ENCODE results near the gene MYH13. TPM values are rescaled to one million over a fixed set of nuclear protein-coding genes. Genes with fewer than 3 reads are reported as not detected.

Gene MYH13
- total and polyA plus RNA-seq, 10 of the 15 experiments (the other 5 are each of a cell fraction or from before 2014, with no cell fraction given) = 0.01 to 0.04 (median 0.03) TPM; not detected in 4

DNA sequence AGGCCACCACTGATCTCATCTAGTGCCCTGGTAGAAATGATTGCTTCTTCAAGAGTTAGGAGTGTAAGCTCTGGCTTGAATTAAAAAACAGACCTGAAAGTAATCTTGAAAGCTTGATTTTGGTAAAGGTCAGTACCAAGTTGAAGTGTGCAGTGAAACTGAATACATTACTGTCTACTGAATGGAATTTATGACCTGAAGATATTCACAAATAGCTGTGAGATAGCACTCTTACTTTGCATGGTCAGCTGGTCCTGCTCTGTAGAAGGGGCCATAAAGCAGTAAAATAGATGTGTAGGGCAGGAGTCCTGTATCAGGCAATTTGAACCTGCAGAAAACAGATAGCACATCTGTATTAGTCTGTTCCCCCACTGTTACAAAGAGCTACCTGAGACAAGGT is 78.6 kb downstream of the MYH13 start:
- FAIRE-seq = no peak
- intact Hi-C loops (cut with micrococcal nuclease; ENCODE audit: unreplicated experiment) = loop anchor here (2.0 to 10.0 kb wide), 3 partner anchors 63 to 369 kb away; no protein-coding TSS in a partner anchor

DNA sequence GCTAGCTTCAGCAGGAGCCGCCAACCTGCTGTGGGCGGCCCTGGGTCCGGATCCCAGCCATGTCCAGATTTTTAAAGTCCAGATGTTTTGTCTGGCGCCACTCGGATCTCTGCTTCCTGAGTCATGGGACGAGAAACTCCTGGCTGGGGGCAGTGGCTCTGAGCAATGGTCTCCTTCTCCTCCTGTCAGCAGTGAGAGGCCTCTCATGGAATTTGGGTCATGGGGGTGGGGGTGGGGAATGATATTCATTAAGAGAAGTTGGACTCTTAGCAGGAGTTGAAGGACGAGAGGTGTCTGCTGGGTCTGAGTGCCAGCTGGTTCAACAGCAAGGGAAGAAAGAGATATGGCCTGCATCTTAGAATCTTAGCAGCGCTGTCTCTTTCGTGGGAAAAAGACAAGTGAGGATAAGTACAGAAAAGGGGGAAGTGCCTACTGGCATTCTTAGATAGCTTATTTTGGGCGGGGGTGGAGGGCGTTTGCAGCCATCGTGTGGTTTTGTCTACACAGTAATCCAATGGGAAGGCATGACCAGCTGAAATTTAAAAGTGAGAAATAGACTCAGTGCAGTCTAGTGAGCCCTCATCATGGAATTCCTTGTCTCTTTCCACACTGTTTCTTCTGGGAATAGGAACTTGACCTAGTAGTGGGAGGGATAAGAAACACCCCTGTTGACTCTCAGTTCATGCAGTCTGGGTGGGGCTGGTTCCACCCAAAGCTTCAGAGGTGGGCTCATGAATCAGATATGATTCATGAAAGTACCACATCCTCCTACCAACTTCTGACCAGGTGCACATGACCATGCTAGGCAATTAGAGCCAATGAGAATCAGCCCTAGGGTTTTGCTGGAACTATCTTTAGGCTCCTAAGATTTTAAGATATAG is 80.5 kb downstream of the MYH13 start:
- ATAC-seq (peak; percentile 87), FAIRE-seq (no peak), DNase-seq (ENCODE audit: low read depth, low spot score) (peak; percentile 20)
- H3K9ac ChIP-seq (ENCODE audit: control insufficient read depth, insufficient read depth, low read length) = no peak overlapping the region
- intact Hi-C loops (cut with micrococcal nuclease; ENCODE audit: unreplicated experiment) = loop anchor here (10.0 kb wide), 1 partner anchor 367 kb away; no protein-coding TSS in a partner anchor
- CTCF ChIA-PET = interaction anchor here (1.7 kb wide), 1 partner anchor 323 kb away, joined by 6 read pairs; no protein-coding TSS in a partner anchor
- in situ Hi-C loops (cut with MboI) = no loop called here
- POLR2A ChIA-PET = no interaction called here
- RAD21 ChIA-PET (ENCODE audit: unreplicated experiment) = no interaction called here
- no TSS peak for BruUV-seq (replicated peaks)
- no peaks in the 10 kb centered on the region for H3K36me3 ChIP-seq (ENCODE audit: control insufficient read depth in 2 of 2, insufficient read depth in 2 of 2, low read length in 1 of 2)
- no peak overlapping the region for H2AFZ ChIP-seq (ENCODE audit: control insufficient read depth, low read depth, low read length)
- peaks cover 17% of the 10 kb centered on the region; the same call in 1 of the 2 replicates for H3K4me1 ChIP-seq (ENCODE audit: control insufficient read depth, insufficient read depth, low read length)
- H3K9me3 ChIP-seq (replicated peaks; ENCODE audit: control insufficient read depth, insufficient read depth, low read length) = no peaks in the 10 kb centered on the region; the same call in 2 of the 3 replicates
- H4K20me1 ChIP-seq (ENCODE audit: control insufficient read depth, insufficient read depth) = no peaks in the 10 kb centered on the region
- no peaks in the 10 kb centered on the region for H3K79me2 ChIP-seq (ENCODE audit: control insufficient read depth, insufficient read depth, low read length)
- 52% methylated on average over 12 of the region's 12 CpGs for WGBS (ENCODE audit: insufficient coverage, insufficient replicate concordance, low lambda C conversion rate, missing lambda C conversion rate)
- no peaks in the 10 kb centered on the region for H3K27me3 ChIP-seq (replicated peaks in 1 of 2; ENCODE audit: control insufficient read depth in 2 of 2, insufficient read depth in 2 of 2, low read length in 1 of 2)
- no peak overlapping the region for H3K4me3 ChIP-seq
- H3K4me2 ChIP-seq (ENCODE audit: control insufficient read depth, insufficient read depth) = no peak overlapping the region
- SMC1A ChIA-PET (ENCODE audit: uncharacterized antibody, unreplicated experiment) = no interaction called here
- no peak overlapping the region for H3K27ac ChIP-seq (ENCODE audit: control insufficient read depth, insufficient read depth)
- TF ChIP-seq BHLHE40 (IDR thresholded peaks at IDR 0.05; ENCODE audit: borderline replicate concordance in 1 of 2, low read depth in 2 of 2, low read length in 1 of 2) = no peak
- no peak for TF ChIP-seq CBFB (IDR thresholded peaks at IDR 0.05; ENCODE audit: low read depth)
- no peak for TF ChIP-seq POLR2AphosphoS5 (IDR thresholded peaks at IDR 0.05; ENCODE audit: low read length)
- TF ChIP-seq, protein P1, sequence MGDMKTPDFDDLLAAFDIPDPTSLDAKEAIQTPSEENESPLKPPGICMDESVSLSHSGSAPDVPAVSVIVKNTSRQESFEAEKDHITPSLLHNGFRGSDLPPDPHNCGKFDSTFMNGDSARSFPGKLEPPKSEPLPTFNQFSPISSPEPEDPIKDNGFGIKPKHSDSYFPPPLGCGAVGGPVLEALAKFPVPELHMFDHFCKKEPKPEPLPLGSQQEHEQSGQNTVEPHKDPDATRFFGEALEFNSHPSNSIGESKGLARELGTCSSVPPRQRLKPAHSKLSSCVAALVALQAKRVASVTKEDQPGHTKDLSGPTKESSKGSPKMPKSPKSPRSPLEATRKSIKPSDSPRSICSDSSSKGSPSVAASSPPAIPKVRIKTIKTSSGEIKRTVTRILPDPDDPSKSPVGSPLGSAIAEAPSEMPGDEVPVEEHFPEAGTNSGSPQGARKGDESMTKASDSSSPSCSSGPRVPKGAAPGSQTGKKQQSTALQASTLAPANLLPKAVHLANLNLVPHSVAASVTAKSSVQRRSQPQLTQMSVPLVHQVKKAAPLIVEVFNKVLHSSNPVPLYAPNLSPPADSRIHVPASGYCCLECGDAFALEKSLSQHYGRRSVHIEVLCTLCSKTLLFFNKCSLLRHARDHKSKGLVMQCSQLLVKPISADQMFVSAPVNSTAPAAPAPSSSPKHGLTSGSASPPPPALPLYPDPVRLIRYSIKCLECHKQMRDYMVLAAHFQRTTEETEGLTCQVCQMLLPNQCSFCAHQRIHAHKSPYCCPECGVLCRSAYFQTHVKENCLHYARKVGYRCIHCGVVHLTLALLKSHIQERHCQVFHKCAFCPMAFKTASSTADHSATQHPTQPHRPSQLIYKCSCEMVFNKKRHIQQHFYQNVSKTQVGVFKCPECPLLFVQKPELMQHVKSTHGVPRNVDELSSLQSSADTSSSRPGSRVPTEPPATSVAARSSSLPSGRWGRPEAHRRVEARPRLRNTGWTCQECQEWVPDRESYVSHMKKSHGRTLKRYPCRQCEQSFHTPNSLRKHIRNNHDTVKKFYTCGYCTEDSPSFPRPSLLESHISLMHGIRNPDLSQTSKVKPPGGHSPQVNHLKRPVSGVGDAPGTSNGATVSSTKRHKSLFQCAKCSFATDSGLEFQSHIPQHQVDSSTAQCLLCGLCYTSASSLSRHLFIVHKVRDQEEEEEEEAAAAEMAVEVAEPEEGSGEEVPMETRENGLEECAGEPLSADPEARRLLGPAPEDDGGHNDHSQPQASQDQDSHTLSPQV (IDR thresholded peaks at IDR 0.05) = no peak
- TF ChIP-seq HDAC6 (IDR thresholded peaks at IDR 0.05; ENCODE audit: unreplicated experiment) = no peak
- TF ChIP-seq LARP7 (IDR thresholded peaks at IDR 0.05) = no peak
- no peak for TF ChIP-seq RFX5 (IDR thresholded peaks at IDR 0.05; ENCODE audit: low read depth, low read length)
- no peak for TF ChIP-seq ESRRA (IDR thresholded peaks at IDR 0.05; ENCODE audit: low read length)
- no peak for TF ChIP-seq MEF2A (IDR thresholded peaks at IDR 0.05; ENCODE audit: insufficient read depth, low read depth, low read length)
- no peak for TF ChIP-seq NR2F1 (conservative IDR thresholded peaks at IDR 0.05)
- no peak for TF ChIP-seq CREM (IDR thresholded peaks at IDR 0.05; ENCODE audit: low read depth)

More for the DNA sequence above, 78.6 kb downstream of the MYH13 start:
- RAD21 ChIA-PET (ENCODE audit: unreplicated experiment) = interaction anchor here (1.0 kb wide), 1 partner anchor 369 kb away, joined by 3 read pairs; no protein-coding TSS in a partner anchor
- no peaks in the 10 kb centered on the region for H3K27me3 ChIP-seq (replicated peaks in 1 of 2; ENCODE audit: control insufficient read depth in 2 of 2, insufficient read depth in 2 of 2, low read length in 1 of 2)
- in situ Hi-C loops (cut with MboI) = no loop called here
- no peak overlapping the region for H3K27ac ChIP-seq (ENCODE audit: control insufficient read depth, insufficient read depth)
- H4K20me1 ChIP-seq (ENCODE audit: control insufficient read depth, insufficient read depth) = no peaks in the 10 kb centered on the region
- no peak overlapping the region for H3K9ac ChIP-seq (ENCODE audit: control insufficient read depth, insufficient read depth, low read length)
- peak overlapping the region; percentile 41; the same call in 1 of the 2 replicates for H3K4me2 ChIP-seq (ENCODE audit: control insufficient read depth, insufficient read depth)
- H3K9me3 ChIP-seq (replicated peaks; ENCODE audit: control insufficient read depth, insufficient read depth, low read length) = no peaks in the 10 kb centered on the region; the same call in 2 of the 3 replicates
- peaks cover 17% of the 10 kb centered on the region; the same call in 1 of the 2 replicates for H3K4me1 ChIP-seq (ENCODE audit: control insufficient read depth, insufficient read depth, low read length)
- H2AFZ ChIP-seq (ENCODE audit: control insufficient read depth, low read depth, low read length) = no peak overlapping the region
- ATAC-seq (peak; percentile 81), DNase-seq (ENCODE audit: low read depth, low spot score) (peak; percentile 26)
- no peaks in the 10 kb centered on the region for H3K79me2 ChIP-seq (ENCODE audit: control insufficient read depth, insufficient read depth, low read length)
- SMC1A ChIA-PET (ENCODE audit: uncharacterized antibody, unreplicated experiment) = no interaction called here
- CTCF ChIA-PET = interaction anchor here (0.8 to 1.5 kb wide), 8 partner anchors 41 to 323 kb away, joined by 3 to 6 read pairs (median 3); no protein-coding TSS in a partner anchor
- no peaks in the 10 kb centered on the region for H3K36me3 ChIP-seq (ENCODE audit: control insufficient read depth in 2 of 2, insufficient read depth in 2 of 2, low read length in 1 of 2)
- POLR2A ChIA-PET = no interaction called here
- no peak overlapping the region for H3K4me3 ChIP-seq
- TF ChIP-seq WRNIP1 (IDR thresholded peaks at IDR 0.05; ENCODE audit: borderline replicate concordance, low read depth, low read length) (no peak), BHLHE40 (IDR thresholded peaks at IDR 0.05; ENCODE audit: borderline replicate concordance in 1 of 2, low read depth in 2 of 2, low read length in 1 of 2) (no peak), JUNB (IDR thresholded peaks at IDR 0.05) (peak; percentile 44; the same call in 1 of the 2 replicates), EED (IDR thresholded peaks at IDR 0.05; ENCODE audit: low read depth) (no peak)
- BruUV-seq (replicated peaks) = no TSS peak

All from GM12878 (cell line).